Trophoblast cell (in vitro differentiated cells and primary cell): Measurements from ENCODE around the gene LIPG.

Experiments
- DNase-seq, 2 donors: peaks; one replicate each; pipeline ENCODE4 v3.0.0-alpha.2; 2016
- H2AFZ ChIP-seq: 2 replicates; pipeline ENCODE4 v1.6.1; 2013; ENCODE audit warnings: low read length, moderate library complexity, mild to moderate bottlenecking; ENCODE audit not compliant: insufficient read depth, poor library complexity
- H2AK5ac ChIP-seq: 2 replicates; pipeline ENCODE4 v1.6.1; 2013; ENCODE audit warnings: mild to moderate bottlenecking, low read length
- H2BK120ac ChIP-seq: 2 replicates; pipeline ENCODE4 v1.6.1; 2013; ENCODE audit warnings: low read length, mild to moderate bottlenecking, moderate library complexity; ENCODE audit not compliant: insufficient read depth, poor library complexity
- H2BK12ac ChIP-seq: 2 replicates; pipeline ENCODE4 v1.6.1; 2013; ENCODE audit warnings: mild to moderate bottlenecking, low read length, moderate library complexity
- H2BK5ac ChIP-seq: 2 replicates; pipeline ENCODE4 v1.6.1; 2013; ENCODE audit warnings: low read length, low read depth, moderate library complexity, mild to moderate bottlenecking; ENCODE audit not compliant: poor library complexity
- H3K14ac ChIP-seq: 2 replicates; pipeline ENCODE4 v1.6.1; 2013; ENCODE audit warnings: mild to moderate bottlenecking, low read length
- H3K18ac ChIP-seq: 2 replicates; pipeline ENCODE4 v1.6.1; 2013; ENCODE audit warnings: mild to moderate bottlenecking, low read length
- H3K23ac ChIP-seq: 2 replicates; pipeline ENCODE4 v1.6.1; 2013; ENCODE audit warnings: low read length
- H3K27ac ChIP-seq: 2 replicates; pipeline ENCODE4 v1.5.1; 2013; ENCODE audit warnings: low read depth, mild to moderate bottlenecking, inconsistent platforms, low read length, moderate library complexity
- H3K27me3 ChIP-seq: 2 replicates; pipeline ENCODE4 v1.6.1; 2013; ENCODE audit warnings: inconsistent platforms, mild to moderate bottlenecking, low read length, moderate library complexity; ENCODE audit not compliant: insufficient read depth
- H3K36me3 ChIP-seq, 2 experiments: 1 replicate in 1 of 2; 2 replicates in 1 of 2; pipeline ENCODE4 v1.6.1; 2013; ENCODE audit warnings: low read length in 2 of 2, mild to moderate bottlenecking in 2 of 2, moderate library complexity in 1 of 2; ENCODE audit not compliant: insufficient read depth in 2 of 2, control insufficient read depth in 1 of 2
- H3K4ac ChIP-seq: 2 replicates; pipeline ENCODE4 v1.6.1; 2013; ENCODE audit warnings: low read depth, mild to moderate bottlenecking, low read length, moderate library complexity
- H3K4me1 ChIP-seq, 2 experiments: 1 replicate in 1 of 2; 2 replicates in 1 of 2; pipeline ENCODE4 v1.6.1; 2013; ENCODE audit warnings: low read length in 2 of 2, mild to moderate bottlenecking in 2 of 2, moderate library complexity in 1 of 2; ENCODE audit not compliant: insufficient read depth in 2 of 2, control insufficient read depth in 1 of 2
- H3K4me2 ChIP-seq: 2 replicates; pipeline ENCODE4 v1.6.1; 2013; ENCODE audit warnings: inconsistent platforms, mild to moderate bottlenecking, low read length, moderate library complexity
- H3K4me3 ChIP-seq: 2 replicates; pipeline ENCODE4 v1.5.1; 2013; ENCODE audit warnings: mild to moderate bottlenecking, low read depth, low read length, inconsistent platforms
- H3K79me1 ChIP-seq: one replicate; pipeline ENCODE4 v1.6.1; 2013; ENCODE audit warnings: low read length
- H3K79me2 ChIP-seq: 2 replicates; pipeline ENCODE4 v1.6.1; 2013; ENCODE audit warnings: low read length, mild to moderate bottlenecking; ENCODE audit not compliant: control insufficient read depth, insufficient read depth, poor library complexity
- H3K9ac ChIP-seq: 2 replicates; pipeline ENCODE4 v1.6.1; 2013; ENCODE audit warnings: mild to moderate bottlenecking, low read length
- H3K9me3 ChIP-seq: 2 replicates; pipeline ENCODE4 v1.6.1; 2013; ENCODE audit warnings: low read depth, mild to moderate bottlenecking, control low read depth, inconsistent platforms, low read length; ENCODE audit not compliant: insufficient read depth
- H4K12ac ChIP-seq: 2 replicates; pipeline ENCODE4 v1.6.1; 2013; ENCODE audit warnings: low read depth, mild to moderate bottlenecking, low read length, moderate library complexity
- H4K8ac ChIP-seq: 2 replicates; pipeline ENCODE4 v1.6.1; 2013; ENCODE audit warnings: low read depth, mild to moderate bottlenecking, low read length, moderate library complexity
- H4K91ac ChIP-seq: one replicate; pipeline ENCODE4 v1.6.1; 2013; ENCODE audit warnings: low read depth, mild to moderate bottlenecking, low read length, moderate library complexity
- WGBS: extraction: QIAGEN DNeasy Blood & Tissue Kit; methylation state at CpG from one replicate; pipeline ENCODE4 v1.1.7; 2013; ENCODE audit warnings: missing lambda C conversion rate; ENCODE audit not compliant: insufficient read length, insufficient coverage; ENCODE audit errors: extremely low coverage; 5-methylcytosine and 5-hydroxymethylcytosine counted together

Gene LIPG

GRCh38 chr18:49580279-49580678, 18.4 kb downstream of the LIPG start:
- WGBS: no CpG with 5 or more reads among the region's 1 CpG
- no peak overlapping the region for H2AFZ ChIP-seq

GRCh38 chr18:49581371-49581770, 19.5 kb downstream of the LIPG start:
- no peaks in the 10 kb centered on the region for H3K79me2 ChIP-seq
- no peak overlapping the region for H3K4me2 ChIP-seq
- H3K4ac ChIP-seq: no peak overlapping the region
- no peak overlapping the region for H3K4me3 ChIP-seq
- DNase-seq: no peak
- H2BK120ac ChIP-seq: no peak overlapping the region
- H4K12ac ChIP-seq: no peak overlapping the region
- no peaks in the 10 kb centered on the region for H3K79me1 ChIP-seq
- H2AK5ac ChIP-seq: no peak overlapping the region
- H2BK5ac ChIP-seq: no peak overlapping the region
- H2AFZ ChIP-seq: no peak overlapping the region
- H3K14ac ChIP-seq: no peak overlapping the region
- no peaks in the 10 kb centered on the region for H3K9me3 ChIP-seq
- no peak overlapping the region for H2BK12ac ChIP-seq
- H4K8ac ChIP-seq: no peak overlapping the region
- H3K27me3 ChIP-seq: no peaks in the 10 kb centered on the region
- H3K18ac ChIP-seq: no peak overlapping the region
- H3K4me1 ChIP-seq: no peaks in the 10 kb centered on the region
- no peak overlapping the region for H3K9ac ChIP-seq
- no CpG with 5 or more reads among the region's 7 CpGs for WGBS
- H4K91ac ChIP-seq: no peak overlapping the region
- no peak overlapping the region for H3K23ac ChIP-seq
- peaks cover 7 to 12% of the 10 kb centered on the region in 2 experiments for H3K36me3 ChIP-seq
- no peak overlapping the region for H3K27ac ChIP-seq

More at GRCh38 chr18:49580279-49580678, 18.4 kb downstream of the LIPG start:
- no peak overlapping the region for H3K4ac ChIP-seq
- no peaks in the 10 kb centered on the region for H3K79me2 ChIP-seq
- H4K8ac ChIP-seq: no peak overlapping the region
- no peak overlapping the region for H2BK120ac ChIP-seq
- H4K91ac ChIP-seq: no peak overlapping the region
- H3K9me3 ChIP-seq: no peaks in the 10 kb centered on the region
- no peaks in the 10 kb centered on the region for H3K27me3 ChIP-seq
- H3K23ac ChIP-seq: no peak overlapping the region
- H3K4me1 ChIP-seq: no peaks in the 10 kb centered on the region
- H3K9ac ChIP-seq: no peak overlapping the region
- H2BK12ac ChIP-seq: no peak overlapping the region
- H4K12ac ChIP-seq: no peak overlapping the region
- H3K79me1 ChIP-seq: no peaks in the 10 kb centered on the region
- H2BK5ac ChIP-seq: no peak overlapping the region
- no peak overlapping the region for H2AK5ac ChIP-seq
- no peak overlapping the region for H3K4me2 ChIP-seq
- H3K18ac ChIP-seq: no peak overlapping the region
- H3K27ac ChIP-seq: no peak overlapping the region
- H3K4me3 ChIP-seq: no peak overlapping the region
- no peak overlapping the region for H3K14ac ChIP-seq
- H3K36me3 ChIP-seq: peaks cover 9 to 12% of the 10 kb centered on the region in 2 experiments
- no peak for DNase-seq

GRCh38 chr18:49582579-49582978, 20.7 kb downstream of the LIPG start:
- Histone ChIP-seq H3K14ac (no peak overlapping the region), H3K18ac (no peak overlapping the region), H3K4me1 (no peaks in the 10 kb centered on the region), H3K23ac (no peak overlapping the region), H4K12ac (no peak overlapping the region), H3K4me3 (no peak overlapping the region), H2BK5ac (no peak overlapping the region), H3K27me3 (no peaks in the 10 kb centered on the region), H3K79me1 (no peaks in the 10 kb centered on the region), H3K9ac (no peak overlapping the region), H3K4me2 (no peak overlapping the region), H3K9me3 (no peaks in the 10 kb centered on the region), H2BK120ac (no peak overlapping the region), H4K91ac (no peak overlapping the region), H3K79me2 (no peaks in the 10 kb centered on the region), H2BK12ac (no peak overlapping the region), H3K27ac (no peak overlapping the region), H4K8ac (no peak overlapping the region), H3K36me3 (peaks cover 5 to 16% of the 10 kb centered on the region in 2 experiments), H2AFZ (no peak overlapping the region), H3K4ac (no peak overlapping the region), H2AK5ac (no peak overlapping the region)
- WGBS: no CpG with 5 or more reads among the region's 8 CpGs
- DNase-seq: peak in 1 of 2 donors; percentile 10

GRCh38 chr18:49584394-49584793, 22.5 kb downstream of the LIPG start:
- H3K79me1 ChIP-seq: no peaks in the 10 kb centered on the region
- no peak overlapping the region for H2AFZ ChIP-seq
- H3K14ac ChIP-seq: no peak overlapping the region
- no peak overlapping the region for H3K4me2 ChIP-seq
- H3K23ac ChIP-seq: no peak overlapping the region
- H3K4me3 ChIP-seq: no peak overlapping the region
- no peak overlapping the region for H3K18ac ChIP-seq
- H3K4ac ChIP-seq: no peak overlapping the region
- H3K36me3 ChIP-seq: peaks cover 13 to 25% of the 10 kb centered on the region in 2 experiments
- H2BK120ac ChIP-seq: no peak overlapping the region
- no peak overlapping the region for H4K8ac ChIP-seq
- no peak overlapping the region for H3K27ac ChIP-seq
- DNase-seq: no peak
- H2BK5ac ChIP-seq: no peak overlapping the region
- no peaks in the 10 kb centered on the region for H3K79me2 ChIP-seq
- no peak overlapping the region for H4K12ac ChIP-seq
- peaks cover 3% of the 10 kb centered on the region for H3K9me3 ChIP-seq
- H2AK5ac ChIP-seq: no peak overlapping the region
- H3K27me3 ChIP-seq: no peaks in the 10 kb centered on the region
- no CpG with 5 or more reads among the region's 3 CpGs for WGBS
- H4K91ac ChIP-seq: no peak overlapping the region
- no peak overlapping the region for H2BK12ac ChIP-seq
- no peak overlapping the region for H3K9ac ChIP-seq
- H3K4me1 ChIP-seq: no peaks in the 10 kb centered on the region
